Sigmoid colon (tissue), 7 donors: ENCODE data around the gene GOT1. TPM values are rescaled to one million over a fixed set of nuclear protein-coding genes. Genes with fewer than 3 reads are reported as not detected.

Experiments used
- DNase-seq: peaks from one replicate; pipeline ENCODE4 v3.0.0-alpha.2; 2019
- H3K27ac ChIP-seq, 4 donors: fragments of 200-600 bp; sonication (generic); one replicate each; pipeline ENCODE4 v1.5.1; 2016 to 2019; ENCODE audit warnings: mild to moderate bottlenecking in 1 of 4
- H3K27me3 ChIP-seq, 3 donors: fragments of 200-600 bp; sonication (generic); one replicate each; pipeline ENCODE4 v1.5.1; 2019; ENCODE audit warnings: mild to moderate bottlenecking in 1 of 3
- H3K36me3 ChIP-seq, 4 donors: fragments of 200-600 bp; sonication (generic); one replicate each; pipeline ENCODE4 v1.5.1; 2016 to 2019
- H3K4me1 ChIP-seq, 4 donors: fragments of 200-600 bp; sonication (generic); one replicate each; pipeline ENCODE4 v1.5.1; 2017 to 2019
- H3K4me3 ChIP-seq, 4 donors: fragments of 200-600 bp; sonication (generic); one replicate each; pipeline ENCODE4 v1.5.1; 2017 to 2019; ENCODE audit warnings: mild to moderate bottlenecking in 2 of 4, moderate library complexity in 1 of 4
- H3K9me3 ChIP-seq, 4 donors: fragments of 200-600 bp in 3 of 4; sonication (generic) in 3 of 4; one replicate each; pipeline versions ENCODE4 v1.5.1 to v1.6.1; 2013 to 2019
- EP300 ChIP-seq, 4 donors: sonication (generic); formaldehyde crosslinking; IDR thresholded peaks; one replicate each; pipeline ENCODE4 v1.6.1; 2017; ENCODE audit warnings: antibody characterized with exemption in 4 of 4
- POLR2A ChIP-seq, 2 donors: fragments of 450-650 bp; IDR thresholded peaks; one replicate each; pipeline ENCODE4 v1.6.1; 2016; ENCODE audit warnings: antibody characterized with exemption in 2 of 2, mild to moderate bottlenecking in 2 of 2, moderate library complexity in 2 of 2
- POLR2AphosphoS5 ChIP-seq, 4 donors: sonication (generic); formaldehyde crosslinking; IDR thresholded peaks; one replicate each; pipeline ENCODE4 v1.6.1; 2017; ENCODE audit warnings: antibody characterized with exemption in 4 of 4
- WGBS, 2 donors: extraction: QIAGEN DNeasy Blood & Tissue Kit; methylation state at CpG; one replicate each; pipeline ENCODE4 v1.1.7; 2013; 5-methylcytosine and 5-hydroxymethylcytosine counted together
- intact Hi-C: fragments of 100-400 bp; cut with DNase I; formaldehyde crosslinking; loops from one replicate; pipeline ENCODE4 v1.15.1; 2023
- polyA plus RNA-seq, 3 donors: library from polyadenylated mRNA; stranded (reverse); fragments of 200-250 nt; gene quantifications; one replicate each; pipeline ENCODE4 v1.2.3, GENCODE V29; 2013
- total RNA-seq, 4 donors: library from RNA; depleted of rRNA; stranded (reverse); fragments of >200 nt; gene quantifications; one replicate each; pipeline ENCODE4 v1.1.0, GENCODE V29; 2016
- TF ChIP-seq, protein P1 (sequence below), 4 experiments: fragments of 450-650 bp in 3 of 4; fragments of 200-600 bp in 1 of 4; IDR thresholded peaks; one replicate each; pipeline ENCODE4 v1.5.1; 2016 to 2019; ENCODE audit warnings: antibody characterized with exemption in 4 of 4, mild to moderate bottlenecking in 3 of 4, moderate library complexity in 2 of 4
- donor health status: healthy with polysubstance abuse.
- donor health status: Bipolar disorder and iron deficiency.
- donor health status: healthy.

GOT1 gene
- total and polyA plus RNA-seq, 7 donors = 13.4 to 73.5 (median 29.6) TPM

DNA sequence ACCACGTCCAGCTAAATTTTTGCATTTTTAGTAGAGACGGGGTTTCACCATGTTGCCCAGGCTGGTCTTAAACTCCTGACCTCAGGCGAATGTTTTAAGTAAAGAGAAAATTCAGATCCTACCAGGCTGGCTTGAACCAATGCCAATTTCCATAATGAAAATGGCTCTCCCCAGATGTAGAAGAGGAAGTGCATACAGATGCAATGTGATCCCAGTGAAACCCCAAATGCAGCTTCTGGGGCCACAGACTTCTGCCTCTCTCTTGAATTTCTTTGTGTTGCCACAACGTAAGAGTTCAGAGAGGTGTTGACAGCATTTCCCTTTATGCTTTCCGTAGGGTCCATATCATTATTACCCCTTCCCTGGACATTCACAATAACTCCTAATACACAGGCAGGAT, 29.6 kb upstream of the GOT1 start:
- no peak for DNase-seq
- H3K27me3 ChIP-seq = no peaks in the 10 kb centered on the region
- 83% methylated on average over 5 of the region's 5 CpGs for WGBS, 2 donors
- intact Hi-C loops = no loop called here
- H3K9me3 ChIP-seq = no peaks in the 10 kb centered on the region
- H3K36me3 ChIP-seq = no peaks in the 10 kb centered on the region
- no peak for TF ChIP-seq POLR2AphosphoS5 (IDR thresholded peaks at IDR 0.05)
- TF ChIP-seq, protein P1, sequence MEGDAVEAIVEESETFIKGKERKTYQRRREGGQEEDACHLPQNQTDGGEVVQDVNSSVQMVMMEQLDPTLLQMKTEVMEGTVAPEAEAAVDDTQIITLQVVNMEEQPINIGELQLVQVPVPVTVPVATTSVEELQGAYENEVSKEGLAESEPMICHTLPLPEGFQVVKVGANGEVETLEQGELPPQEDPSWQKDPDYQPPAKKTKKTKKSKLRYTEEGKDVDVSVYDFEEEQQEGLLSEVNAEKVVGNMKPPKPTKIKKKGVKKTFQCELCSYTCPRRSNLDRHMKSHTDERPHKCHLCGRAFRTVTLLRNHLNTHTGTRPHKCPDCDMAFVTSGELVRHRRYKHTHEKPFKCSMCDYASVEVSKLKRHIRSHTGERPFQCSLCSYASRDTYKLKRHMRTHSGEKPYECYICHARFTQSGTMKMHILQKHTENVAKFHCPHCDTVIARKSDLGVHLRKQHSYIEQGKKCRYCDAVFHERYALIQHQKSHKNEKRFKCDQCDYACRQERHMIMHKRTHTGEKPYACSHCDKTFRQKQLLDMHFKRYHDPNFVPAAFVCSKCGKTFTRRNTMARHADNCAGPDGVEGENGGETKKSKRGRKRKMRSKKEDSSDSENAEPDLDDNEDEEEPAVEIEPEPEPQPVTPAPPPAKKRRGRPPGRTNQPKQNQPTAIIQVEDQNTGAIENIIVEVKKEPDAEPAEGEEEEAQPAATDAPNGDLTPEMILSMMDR (IDR thresholded peaks at IDR 0.05) = no peak
- peaks cover 0 to 5% (median 0%) of the 10 kb centered on the region in 4 donors for H3K4me1 ChIP-seq
- no peak overlapping the region for H3K27ac ChIP-seq
- no peak overlapping the region for H3K4me3 ChIP-seq

DNA sequence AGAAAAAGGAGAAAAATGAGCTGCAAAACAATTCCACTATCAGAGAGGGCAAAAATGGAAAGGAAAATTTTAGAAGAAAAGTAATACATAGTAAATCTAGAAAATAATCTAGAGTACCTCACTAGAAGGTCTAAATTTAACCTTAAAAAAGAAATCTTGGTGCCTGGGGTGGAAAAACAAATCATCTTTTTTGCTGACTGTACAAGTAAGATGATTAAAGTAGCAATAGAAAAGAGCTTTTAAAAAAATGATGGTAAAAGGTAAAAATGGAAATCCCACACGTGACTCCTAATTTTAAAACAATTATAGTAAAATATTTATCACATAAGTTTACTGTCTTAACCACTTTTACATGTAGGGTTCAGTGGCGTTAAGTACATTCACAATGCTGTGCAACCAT, 28.8 kb upstream of the GOT1 start:
- H3K27me3 ChIP-seq = no peaks in the 10 kb centered on the region

DNA sequence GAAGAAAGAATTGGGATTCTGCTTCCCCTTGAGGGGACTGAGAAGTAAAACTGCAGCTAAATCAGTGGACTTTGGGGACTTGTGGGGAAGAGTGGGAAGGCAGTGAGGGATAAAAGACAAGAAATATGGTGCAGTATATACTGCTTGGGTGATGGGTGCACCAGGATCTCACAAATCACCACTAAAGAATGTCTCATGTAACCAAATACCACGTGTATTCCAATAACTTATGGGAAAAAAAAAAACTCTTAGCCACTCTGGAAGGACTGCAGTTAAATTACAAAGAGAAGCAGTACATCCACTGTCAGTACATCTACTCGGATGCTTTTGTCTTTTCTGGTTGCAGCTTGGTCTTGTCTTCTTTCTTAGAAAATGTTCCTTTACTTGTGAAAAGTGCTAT, 27.4 kb upstream of the GOT1 start:
- no peaks in the 10 kb centered on the region for H3K36me3 ChIP-seq
- 39 to 48% methylated on average over 2 of the region's 2 CpGs for WGBS, 2 donors
- no peak for DNase-seq
- intact Hi-C loops = no loop called here
- H3K4me1 ChIP-seq = peaks cover 0 to 5% (median 0%) of the 10 kb centered on the region in 4 donors
- no peaks in the 10 kb centered on the region for H3K9me3 ChIP-seq
- H3K27me3 ChIP-seq = no peaks in the 10 kb centered on the region
- H3K4me3 ChIP-seq = no peak overlapping the region
- TF ChIP-seq, protein P1 (IDR thresholded peaks at IDR 0.05) = no peak
- no peak for TF ChIP-seq POLR2A (IDR thresholded peaks at IDR 0.05)
- TF ChIP-seq POLR2AphosphoS5 (IDR thresholded peaks at IDR 0.05) = no peak
- TF ChIP-seq EP300 (IDR thresholded peaks at IDR 0.05) = no peak
- no peak overlapping the region for H3K27ac ChIP-seq

More for the DNA sequence above, 28.8 kb upstream of the GOT1 start:
- peaks cover 0 to 5% (median 0%) of the 10 kb centered on the region in 4 donors for H3K4me1 ChIP-seq
- no peaks in the 10 kb centered on the region for H3K9me3 ChIP-seq
- no peak overlapping the region for H3K4me3 ChIP-seq
- intact Hi-C loops = no loop called here
- no peak for DNase-seq
- no peaks in the 10 kb centered on the region for H3K36me3 ChIP-seq
- 64 to 78% methylated on average over 2 of the region's 2 CpGs for WGBS, 2 donors
- TF ChIP-seq POLR2A (IDR thresholded peaks at IDR 0.05) = no peak
- TF ChIP-seq EP300 (IDR thresholded peaks at IDR 0.05) = no peak
- no peak for TF ChIP-seq POLR2AphosphoS5 (IDR thresholded peaks at IDR 0.05)
- TF ChIP-seq, protein P1 (IDR thresholded peaks at IDR 0.05) = no peak
- H3K27ac ChIP-seq = no peak overlapping the region

DNA sequence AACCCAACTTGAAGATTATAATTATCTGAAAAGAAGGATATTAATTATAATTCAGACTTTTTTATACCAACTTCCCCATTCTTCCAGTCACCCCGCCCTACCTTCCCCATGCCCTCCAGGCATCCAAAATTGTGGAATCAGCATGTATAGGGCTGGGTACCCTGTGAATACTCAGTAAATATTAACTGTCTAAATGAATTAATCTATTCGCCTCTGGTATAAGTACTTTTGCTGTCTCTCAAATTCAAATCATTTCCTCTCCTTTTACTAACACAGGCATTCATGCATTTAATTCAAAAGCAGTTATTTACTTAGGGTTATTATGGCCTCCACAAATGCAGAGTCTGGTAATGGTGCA, 26.5 kb upstream of the GOT1 start:
- Histone ChIP-seq H3K27ac (no peak overlapping the region), H3K4me1 (peaks cover 0 to 5% (median 0%) of the 10 kb centered on the region in 4 donors), H3K4me3 (no peak overlapping the region), H3K36me3 (no peaks in the 10 kb centered on the region), H3K27me3 (no peaks in the 10 kb centered on the region), H3K9me3 (no peaks in the 10 kb centered on the region)
- no peak for TF ChIP-seq POLR2AphosphoS5 (IDR thresholded peaks at IDR 0.05)
- TF ChIP-seq EP300 (IDR thresholded peaks at IDR 0.05) = no peak
- TF ChIP-seq POLR2A (IDR thresholded peaks at IDR 0.05) = no peak
- TF ChIP-seq, protein P1 (IDR thresholded peaks at IDR 0.05) = no peak
- DNase-seq = no peak
- intact Hi-C loops = no loop called here
- 89 to 90% methylated on average over 2 of the region's 2 CpGs for WGBS, 2 donors

DNA sequence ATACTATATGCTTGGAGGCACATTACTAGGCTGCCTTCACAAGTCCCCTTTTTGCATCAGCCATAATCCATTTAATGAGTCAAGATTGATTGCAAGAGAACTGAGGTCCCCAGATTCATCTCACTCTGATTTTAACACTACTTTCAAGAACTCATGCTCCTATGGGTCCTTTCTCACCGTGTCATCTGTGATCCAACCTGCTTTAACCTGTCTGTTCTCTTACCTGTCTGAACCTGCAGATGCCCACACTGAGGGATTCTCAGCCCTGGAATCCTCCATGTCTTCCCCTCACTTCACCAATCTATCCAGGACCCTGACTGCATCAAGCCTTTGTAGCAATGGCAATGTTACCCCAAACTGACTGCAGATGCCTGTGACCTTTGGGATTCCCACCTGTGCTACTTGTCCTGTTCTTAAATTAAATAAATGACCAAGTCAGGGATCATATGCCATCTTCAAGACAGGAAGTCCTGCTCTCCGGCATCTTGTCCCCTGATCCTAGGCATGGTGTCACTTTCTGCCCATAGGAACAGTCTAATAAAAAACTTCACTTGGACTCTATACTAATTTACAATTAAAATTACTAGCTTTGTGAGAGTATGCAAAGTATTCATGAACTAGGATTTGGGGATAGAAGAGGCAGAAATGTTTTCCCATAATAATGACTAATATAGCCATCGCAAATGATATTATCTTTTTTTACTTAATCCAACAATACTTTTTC, 25.9 kb upstream of the GOT1 start:
- Histone ChIP-seq H3K4me3 (no peak overlapping the region), H3K9me3 (no peaks in the 10 kb centered on the region), H3K4me1 (peaks cover 0 to 5% (median 0%) of the 10 kb centered on the region in 4 donors), H3K27me3 (no peaks in the 10 kb centered on the region), H3K36me3 (no peaks in the 10 kb centered on the region), H3K27ac (no peak overlapping the region)
- intact Hi-C loops = no loop called here
- no peak for DNase-seq
- TF ChIP-seq POLR2AphosphoS5 (IDR thresholded peaks at IDR 0.05) (no peak), EP300 (IDR thresholded peaks at IDR 0.05) (no peak), POLR2A (IDR thresholded peaks at IDR 0.05) (no peak)
- TF ChIP-seq, protein P1 (IDR thresholded peaks at IDR 0.05) = no peak
- WGBS, 2 donors = 84 to 93% methylated on average over 3 of the region's 3 CpGs
